Body of pancreas (tissue), 4 donors: ENCODE measurements around the gene TRERF1.
"Not testable (repeated sequence)": the region's sequence is repeated elsewhere in the genome, so short reads cannot be mapped to it uniquely, and the experiment has no call there.

ENCODE experiments used
- POLR2A ChIP-seq, 3 donors: fragments of 450-650 bp; IDR thresholded peaks; one replicate each; pipeline ENCODE4 v1.6.1; 2016; ENCODE audit warnings: antibody characterized with exemption in 3 of 3, mild to moderate bottlenecking in 2 of 3
- TF ChIP-seq, protein P1 (sequence below), 7 experiments: fragments of 450-650 bp in 4 of 7; fragments of 200-600 bp in 3 of 7; sonication (generic) in 3 of 7; IDR thresholded peaks; one replicate each; pipeline ENCODE4 v1.5.1; 2016 to 2019; ENCODE audit warnings: antibody characterized with exemption in 7 of 7

DNA sequence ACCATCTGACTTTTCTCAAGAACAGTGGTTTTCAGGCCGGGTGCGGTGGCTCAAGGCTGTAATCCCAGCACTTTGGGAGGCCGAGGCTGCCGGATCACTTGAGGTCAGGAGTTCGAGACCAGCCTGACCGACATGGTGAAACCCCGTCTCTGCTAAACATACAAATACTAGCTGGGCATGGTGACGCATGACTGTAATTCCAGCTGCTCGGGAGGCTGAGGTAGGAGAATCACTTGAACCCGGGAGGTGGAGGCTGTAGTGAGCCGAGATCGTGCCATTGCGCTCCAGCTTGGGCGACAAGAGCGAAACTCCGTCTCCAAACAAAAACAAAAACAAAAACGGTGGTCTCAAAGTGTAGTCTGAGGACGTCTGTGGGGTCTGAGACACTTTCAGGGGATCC, 235.2 kb downstream of the TRERF1 start:
- TF ChIP-seq, protein P1, sequence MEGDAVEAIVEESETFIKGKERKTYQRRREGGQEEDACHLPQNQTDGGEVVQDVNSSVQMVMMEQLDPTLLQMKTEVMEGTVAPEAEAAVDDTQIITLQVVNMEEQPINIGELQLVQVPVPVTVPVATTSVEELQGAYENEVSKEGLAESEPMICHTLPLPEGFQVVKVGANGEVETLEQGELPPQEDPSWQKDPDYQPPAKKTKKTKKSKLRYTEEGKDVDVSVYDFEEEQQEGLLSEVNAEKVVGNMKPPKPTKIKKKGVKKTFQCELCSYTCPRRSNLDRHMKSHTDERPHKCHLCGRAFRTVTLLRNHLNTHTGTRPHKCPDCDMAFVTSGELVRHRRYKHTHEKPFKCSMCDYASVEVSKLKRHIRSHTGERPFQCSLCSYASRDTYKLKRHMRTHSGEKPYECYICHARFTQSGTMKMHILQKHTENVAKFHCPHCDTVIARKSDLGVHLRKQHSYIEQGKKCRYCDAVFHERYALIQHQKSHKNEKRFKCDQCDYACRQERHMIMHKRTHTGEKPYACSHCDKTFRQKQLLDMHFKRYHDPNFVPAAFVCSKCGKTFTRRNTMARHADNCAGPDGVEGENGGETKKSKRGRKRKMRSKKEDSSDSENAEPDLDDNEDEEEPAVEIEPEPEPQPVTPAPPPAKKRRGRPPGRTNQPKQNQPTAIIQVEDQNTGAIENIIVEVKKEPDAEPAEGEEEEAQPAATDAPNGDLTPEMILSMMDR (IDR thresholded peaks at IDR 0.05) = not testable (repeated sequence)
- TF ChIP-seq POLR2A (IDR thresholded peaks at IDR 0.05) = not testable (repeated sequence)
